ENCODE measurements around the gene ZFAND3. TPM values are rescaled to one million over a fixed set of nuclear protein-coding genes. Genes with fewer than 3 reads are reported as not detected.

Gene ZFAND3
- total RNA-seq, 2 experiments from 2014 or later, result 8.3 to 33.8 TPM

GRCh38 chr6:37861452-37861851 lies 41.9 kb downstream of the ZFAND3 start:
- Histone ChIP-seq H4K20me1 (ENCODE audit: insufficient read depth, low read length) (peaks cover 3% of the 10 kb centered on the region; the same call in 1 of the 2 replicates), H3K4me2 (ENCODE audit: low read length) (no peak overlapping the region), H3K4me1 (ENCODE audit: insufficient read depth, low read length, poor library complexity, severe bottlenecking) (no peaks in the 10 kb centered on the region), H3K36me3 (ENCODE audit: insufficient read depth, low read length) (no peaks in the 10 kb centered on the region), H3K4me3 (ENCODE audit: low read depth, low read length, poor library complexity, severe bottlenecking) (no peak overlapping the region), H3K9me3 (ENCODE audit: low read length) (no peaks in the 10 kb centered on the region), H3K9me2 (ENCODE audit: insufficient read depth, low read length) (no peaks in the 10 kb centered on the region), H3K79me2 (ENCODE audit: insufficient read depth, low read depth, low read length) (peaks cover 5% of the 10 kb centered on the region; the same call in 1 of the 2 replicates), H2AFZ (ENCODE audit: low read length) (no peak overlapping the region), H3K27ac (ENCODE audit: low read depth, low read length, poor library complexity, severe bottlenecking) (no peak overlapping the region)
- BruUV-seq (replicated peaks), result no TSS peak
- POLR2A ChIA-PET, result no interaction called here
- no peak for DNase-seq (ENCODE audit: low spot score)
- CTCF ChIA-PET (ENCODE audit: unreplicated experiment), result no interaction called here
- intact Hi-C loops (cut with micrococcal nuclease; ENCODE audit: unreplicated experiment), result loop anchor here (2.0 kb wide), 1 partner anchor 71 kb away; no protein-coding TSS in a partner anchor
- TF ChIP-seq CTCF (conservative IDR thresholded peaks at IDR 0.05; ENCODE audit: low read length) (no peak), EZH2phosphoT487 (IDR thresholded peaks at IDR 0.05; ENCODE audit: borderline replicate concordance, low read depth, low read length) (no peak)

GRCh38 chr6:37862430-37862829 lies 42.9 kb downstream of the ZFAND3 start:
- no peak overlapping the region for H3K4me2 ChIP-seq (ENCODE audit: low read length)
- peaks cover 5% of the 10 kb centered on the region; the same call in 1 of the 2 replicates for H3K79me2 ChIP-seq (ENCODE audit: insufficient read depth, low read depth, low read length)
- H3K4me3 ChIP-seq (ENCODE audit: low read depth, low read length, poor library complexity, severe bottlenecking), result no peak overlapping the region
- no peaks in the 10 kb centered on the region for H3K4me1 ChIP-seq (ENCODE audit: insufficient read depth, low read length, poor library complexity, severe bottlenecking)
- intact Hi-C loops (cut with micrococcal nuclease; ENCODE audit: unreplicated experiment), result no loop called here
- H2AFZ ChIP-seq (ENCODE audit: low read length), result no peak overlapping the region
- peaks cover 3% of the 10 kb centered on the region; the same call in 1 of the 2 replicates for H4K20me1 ChIP-seq (ENCODE audit: insufficient read depth, low read length)
- no peaks in the 10 kb centered on the region for H3K9me3 ChIP-seq (ENCODE audit: low read length)
- BruUV-seq (replicated peaks), result no TSS peak
- no peaks in the 10 kb centered on the region for H3K36me3 ChIP-seq (ENCODE audit: insufficient read depth, low read length)
- no peaks in the 10 kb centered on the region for H3K9me2 ChIP-seq (ENCODE audit: insufficient read depth, low read length)
- POLR2A ChIA-PET, result interaction anchor here (0.5 to 0.7 kb wide), 3 partner anchors 12 to 1142 kb away, joined by 3 to 4 read pairs (median 3); no protein-coding TSS in a partner anchor
- CTCF ChIA-PET (ENCODE audit: unreplicated experiment), result interaction anchor here (0.6 kb wide), 1 partner anchor 325 kb away, joined by 3 read pairs; no protein-coding TSS in a partner anchor
- H3K27ac ChIP-seq (ENCODE audit: low read depth, low read length, poor library complexity, severe bottlenecking), result no peak overlapping the region
- DNase-seq (ENCODE audit: low spot score), result no peak
- TF ChIP-seq EZH2phosphoT487 (IDR thresholded peaks at IDR 0.05; ENCODE audit: borderline replicate concordance, low read depth, low read length) (no peak), CTCF (conservative IDR thresholded peaks at IDR 0.05; ENCODE audit: low read length) (no peak)

DNA sequence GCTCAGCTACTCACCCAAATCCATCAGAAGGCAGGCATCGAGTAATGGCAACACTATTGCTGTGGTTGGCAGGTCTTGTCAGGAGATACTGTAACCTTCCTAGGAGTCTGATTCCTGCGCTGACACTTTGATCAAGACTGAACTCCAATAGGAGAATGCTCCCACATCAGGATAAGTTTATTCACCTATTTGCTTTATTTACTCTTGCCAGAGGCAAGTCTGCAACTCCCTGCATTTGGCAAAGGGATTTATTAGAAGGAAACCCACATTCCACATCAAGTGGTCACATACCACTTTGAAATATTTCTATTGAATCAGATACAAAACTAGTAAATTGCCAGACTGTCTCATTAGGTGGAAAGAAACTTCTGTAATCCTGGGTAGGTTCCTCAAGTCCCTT lies 43.5 kb downstream of the ZFAND3 start:
- no peak overlapping the region for H2AFZ ChIP-seq (ENCODE audit: low read length)
- no peaks in the 10 kb centered on the region for H3K9me3 ChIP-seq (ENCODE audit: low read length)
- ChIA-PET POLR2A (interaction anchor here (0.5 kb wide), 2 partner anchors 11 to 1143 kb away, joined by 3 to 4 read pairs; no protein-coding TSS in a partner anchor), CTCF (ENCODE audit: unreplicated experiment) (interaction anchor here (0.6 kb wide), 1 partner anchor 325 kb away, joined by 3 read pairs; no protein-coding TSS in a partner anchor)
- H3K27ac ChIP-seq (ENCODE audit: low read depth, low read length, poor library complexity, severe bottlenecking), result no peak overlapping the region
- no peak for TF ChIP-seq EZH2phosphoT487 (IDR thresholded peaks at IDR 0.05; ENCODE audit: borderline replicate concordance, low read depth, low read length)
- no peak for TF ChIP-seq CTCF (conservative IDR thresholded peaks at IDR 0.05; ENCODE audit: low read length)
- H3K4me3 ChIP-seq (ENCODE audit: low read depth, low read length, poor library complexity, severe bottlenecking), result no peak overlapping the region
- no peaks in the 10 kb centered on the region for H3K9me2 ChIP-seq (ENCODE audit: insufficient read depth, low read length)
- H3K4me1 ChIP-seq (ENCODE audit: insufficient read depth, low read length, poor library complexity, severe bottlenecking), result no peaks in the 10 kb centered on the region
- no peaks in the 10 kb centered on the region for H3K36me3 ChIP-seq (ENCODE audit: insufficient read depth, low read length)
- no peak for DNase-seq (ENCODE audit: low spot score)
- H4K20me1 ChIP-seq (ENCODE audit: insufficient read depth, low read length), result peaks cover 6% of the 10 kb centered on the region; the same call in 1 of the 2 replicates
- intact Hi-C loops (cut with micrococcal nuclease; ENCODE audit: unreplicated experiment), result no loop called here
- BruUV-seq (replicated peaks), result no TSS peak
- peaks cover 5% of the 10 kb centered on the region; the same call in 1 of the 2 replicates for H3K79me2 ChIP-seq (ENCODE audit: insufficient read depth, low read depth, low read length)
- H3K4me2 ChIP-seq (ENCODE audit: low read length), result no peak overlapping the region

Measured in OCI-LY7 (cell line).